Vagina (tissue), 2 donors: ENCODE data around the gene RNF213.

ENCODE experiments used
- POLR2A ChIP-seq, 2 donors: fragments of 450-650 bp; IDR thresholded peaks; one replicate each; pipeline ENCODE4 v1.6.1; 2017; ENCODE audit warnings: antibody characterized with exemption in 2 of 2, mild to moderate bottlenecking in 2 of 2, moderate library complexity in 2 of 2
- TF ChIP-seq, protein P1 (sequence below), 3 experiments: fragments of 450-650 bp in 2 of 3; fragments of 200-600 bp in 1 of 3; sonication (generic) in 1 of 3; IDR thresholded peaks; one replicate each; pipeline ENCODE4 v1.5.1; 2017 to 2019; ENCODE audit warnings: antibody characterized with exemption in 3 of 3, mild to moderate bottlenecking in 2 of 3, moderate library complexity in 2 of 3

DNA sequence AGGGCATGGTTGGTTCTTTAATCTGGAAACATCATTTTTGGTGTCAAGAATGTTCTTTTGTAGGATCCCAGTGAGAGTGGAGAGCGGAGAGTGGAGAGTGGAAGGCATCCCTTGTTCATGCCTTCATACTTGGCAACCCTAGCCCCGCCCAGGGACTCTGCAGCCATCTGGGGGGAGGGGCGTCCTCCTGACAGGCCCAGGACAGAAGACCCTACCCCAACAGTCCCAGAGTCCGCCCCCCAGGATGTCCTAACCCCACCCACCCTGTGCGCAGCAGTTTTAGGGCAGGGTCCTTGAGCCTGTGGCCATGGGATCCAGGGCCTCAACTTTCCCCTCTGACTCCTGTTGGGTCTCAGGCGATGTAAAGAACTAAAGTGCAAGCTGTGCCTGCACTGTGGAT is 36.0 kb upstream of the RNF213 start:
- TF ChIP-seq, protein P1, sequence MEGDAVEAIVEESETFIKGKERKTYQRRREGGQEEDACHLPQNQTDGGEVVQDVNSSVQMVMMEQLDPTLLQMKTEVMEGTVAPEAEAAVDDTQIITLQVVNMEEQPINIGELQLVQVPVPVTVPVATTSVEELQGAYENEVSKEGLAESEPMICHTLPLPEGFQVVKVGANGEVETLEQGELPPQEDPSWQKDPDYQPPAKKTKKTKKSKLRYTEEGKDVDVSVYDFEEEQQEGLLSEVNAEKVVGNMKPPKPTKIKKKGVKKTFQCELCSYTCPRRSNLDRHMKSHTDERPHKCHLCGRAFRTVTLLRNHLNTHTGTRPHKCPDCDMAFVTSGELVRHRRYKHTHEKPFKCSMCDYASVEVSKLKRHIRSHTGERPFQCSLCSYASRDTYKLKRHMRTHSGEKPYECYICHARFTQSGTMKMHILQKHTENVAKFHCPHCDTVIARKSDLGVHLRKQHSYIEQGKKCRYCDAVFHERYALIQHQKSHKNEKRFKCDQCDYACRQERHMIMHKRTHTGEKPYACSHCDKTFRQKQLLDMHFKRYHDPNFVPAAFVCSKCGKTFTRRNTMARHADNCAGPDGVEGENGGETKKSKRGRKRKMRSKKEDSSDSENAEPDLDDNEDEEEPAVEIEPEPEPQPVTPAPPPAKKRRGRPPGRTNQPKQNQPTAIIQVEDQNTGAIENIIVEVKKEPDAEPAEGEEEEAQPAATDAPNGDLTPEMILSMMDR (IDR thresholded peaks at IDR 0.05), result no peak
- no peak for TF ChIP-seq POLR2A (IDR thresholded peaks at IDR 0.05)
